NCI-H146 (cell line): ENCODE measurements around the gene ANKS1A.
A peak's percentile ranks its signal among the peaks of the same experiment; 100 is the strongest.

Experiments used
- DNase-seq: peaks from one replicate; lab custom pipeline; 2025; lab: John Stamatoyannopoulos, UW

ANKS1A gene

GRCh38 chr6:34961082-34961481 is 72.0 kb downstream of the ANKS1A start:
- DNase-seq, result no peak

GRCh38 chr6:34961574-34961973 is 72.5 kb downstream of the ANKS1A start:
- DNase-seq, result no peak

- no peak for DNase-seq
These were observed 75.5 kb downstream of the ANKS1A start for GRCh38 chr6:34964564-34964963.

GRCh38 chr6:34967461-34967860 is 78.4 kb downstream of the ANKS1A start:
- DNase-seq, result no peak

- DNase-seq, result no peak
These were observed 80.7 kb downstream of the ANKS1A start for GRCh38 chr6:34969662-34970265.

GRCh38 chr6:34970488-34970887 is 81.4 kb downstream of the ANKS1A start:
- DNase-seq, result no peak

GRCh38 chr6:34970957-34971356 is 81.9 kb downstream of the ANKS1A start:
- no peak for DNase-seq

- no peak for DNase-seq
These were observed 84.6 kb downstream of the ANKS1A start for GRCh38 chr6:34973547-34974248.

GRCh38 chr6:34974249-34974642 is 85.2 kb downstream of the ANKS1A start:
- no peak for DNase-seq

GRCh38 chr6:34976239-34976638 is 87.2 kb downstream of the ANKS1A start:
- DNase-seq, result no peak

- DNase-seq, result no peak
These were observed 90.2 kb downstream of the ANKS1A start for GRCh38 chr6:34979218-34979617.

- DNase-seq, result no peak
These were observed 90.9 kb downstream of the ANKS1A start for GRCh38 chr6:34979994-34980393.

GRCh38 chr6:34981366-34981765 is 92.3 kb downstream of the ANKS1A start:
- DNase-seq, result no peak

GRCh38 chr6:34981951-34982350 is 92.9 kb downstream of the ANKS1A start:
- no peak for DNase-seq

- DNase-seq, result peak; percentile 34
These were observed 93.4 kb downstream of the ANKS1A start for GRCh38 chr6:34982424-34982852.

GRCh38 chr6:34984416-34984815 is 95.4 kb downstream of the ANKS1A start:
- DNase-seq, result no peak

GRCh38 chr6:34985236-34985635 is 96.2 kb downstream of the ANKS1A start:
- no peak for DNase-seq

- DNase-seq, result peak; percentile 69
These were observed 97.8 kb downstream of the ANKS1A start for GRCh38 chr6:34986845-34987246.

GRCh38 chr6:34987506-34987905 is 98.5 kb downstream of the ANKS1A start:
- DNase-seq, result no peak

GRCh38 chr6:34990971-34991560 is 102.0 kb downstream of the ANKS1A start:
- no peak for DNase-seq

- peak; percentile 96 for DNase-seq
These were observed 103.3 kb downstream of the ANKS1A start for GRCh38 chr6:34992376-34992775.

- no peak for DNase-seq
These were observed 104.2 kb downstream of the ANKS1A start for GRCh38 chr6:34993213-34993612.

GRCh38 chr6:34994693-34995092 is 105.6 kb downstream of the ANKS1A start:
- DNase-seq, result no peak
